ENCODE results near the gene PXYLP1. TPM values are rescaled to one million over a fixed set of nuclear protein-coding genes. Genes with fewer than 3 reads are reported as not detected.

The PXYLP1 gene
- total and polyA plus RNA-seq, 2 of the 8 experiments (the other 6 are each of a cell fraction or from before 2014, with no cell fraction given): 19.4 to 20.6 TPM

DNA sequence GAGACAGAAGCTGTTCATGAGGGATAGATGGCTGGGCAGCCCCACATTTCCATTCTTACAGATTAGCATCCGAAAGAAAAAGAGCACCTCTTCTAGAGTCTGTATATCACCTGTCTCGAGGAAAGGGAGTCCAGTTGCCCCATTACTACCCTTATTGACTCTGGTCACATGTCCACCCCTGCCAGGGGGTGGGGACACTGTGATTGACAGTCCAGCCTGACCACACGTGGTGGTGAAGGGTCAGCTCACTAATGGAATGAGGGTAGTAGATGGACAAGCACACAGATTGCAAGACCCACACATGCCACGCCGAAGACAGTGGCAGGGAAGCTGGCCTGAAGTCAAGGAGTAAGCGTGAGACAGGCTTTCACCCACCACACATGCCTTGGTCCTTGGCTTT, 45.8 kb downstream of the PXYLP1 start:
- Histone ChIP-seq H3K27me3 (replicated peaks in 1 of 4; ENCODE audit: control insufficient read depth in 3 of 4, extremely low read depth in 1 of 4, insufficient read depth in 3 of 4, low read length in 3 of 4) (no peaks in the 10 kb centered on the region), H3K79me2 (ENCODE audit: control insufficient read depth in 1 of 2, insufficient read depth in 2 of 2, low read length in 2 of 2) (no peaks in the 10 kb centered on the region), H3K23me2 (ENCODE audit: low read depth, low read length) (no peaks in the 10 kb centered on the region; the same call in 1 of the 2 replicates), H2AK5ac (ENCODE audit: low read depth, low read length) (no peak overlapping the region), H3K4me3 (ENCODE audit: extremely low read depth in 1 of 4, insufficient read depth in 2 of 4, low read depth in 3 of 4, low read length in 4 of 4) (no peak overlapping the region), H3K27ac (ENCODE audit: low read depth, low read length) (no peak overlapping the region), H2BK15ac (ENCODE audit: low read length) (no peak overlapping the region), H2BK20ac (ENCODE audit: low read length) (no peak overlapping the region), H2BK5ac (ENCODE audit: low read depth, low read length) (no peak overlapping the region), H4K5ac (ENCODE audit: insufficient read length, low read depth, low read length) (no peak overlapping the region), H4K91ac (replicated peaks; ENCODE audit: insufficient read length, low read length) (no peak overlapping the region), H3K4me1 (replicated peaks in 1 of 4; ENCODE audit: control insufficient read depth in 3 of 4, insufficient read depth in 4 of 4, low read length in 3 of 4) (no peaks in the 10 kb centered on the region), H3K23ac (ENCODE audit: insufficient read length) (no peak overlapping the region), H2BK12ac (ENCODE audit: low read depth, low read length) (no peak overlapping the region), H3K9ac (replicated peaks in 1 of 4; ENCODE audit: extremely low read depth in 1 of 4, low read depth in 3 of 4, low read length in 3 of 4) (no peak overlapping the region), H4K8ac (ENCODE audit: extremely low read depth, insufficient read depth, low read length) (no peak overlapping the region), H3K18ac (ENCODE audit: extremely low read depth, low read length) (no peak overlapping the region), H3K56ac (replicated peaks; ENCODE audit: insufficient read length, low read depth, low read length) (no peak overlapping the region), H3K4ac (replicated peaks; ENCODE audit: insufficient read length, low read depth, low read length) (no peak overlapping the region), H2AFZ (ENCODE audit: low read length) (no peak overlapping the region), H3K14ac (ENCODE audit: insufficient read length) (no peak overlapping the region), H3K4me2 (ENCODE audit: insufficient read depth in 1 of 2, low read depth in 2 of 2, low read length in 2 of 2) (no peak overlapping the region), H3K79me1 (ENCODE audit: low read depth, low read length) (no peaks in the 10 kb centered on the region), H3K9me3 (ENCODE audit: insufficient read depth in 2 of 2, low read depth in 1 of 2, low read length in 1 of 2) (no peaks in the 10 kb centered on the region), H3K36me3 (ENCODE audit: control insufficient read depth in 2 of 4, insufficient read depth in 4 of 4, low read length in 3 of 4) (peaks cover 0 to 5% (median 0%) of the 10 kb centered on the region in 4 experiments; a peak in 3 of 8 replicates), H2BK120ac (replicated peaks; ENCODE audit: low read depth, low read length) (no peak overlapping the region), H4K20me1 (replicated peaks in 1 of 2; ENCODE audit: control insufficient read depth in 1 of 2, insufficient read depth in 2 of 2, low read length in 2 of 2) (peaks cover 0 to 2% of the 10 kb centered on the region in 2 experiments)
- DNase-seq (ENCODE audit: low read depth in 1 of 2, low spot score in 2 of 2): no peak
- ChIA-PET CTCF (ENCODE audit: partially characterized antibody) (interaction anchor here (0.8 to 2.2 kb wide), 11 partner anchors 9 to 378 kb away, joined by 3 to 8 read pairs (median 4); partner anchors contain the start of gene PXYLP1), POLR2A (ENCODE audit: partially characterized antibody) (no interaction called here)
- no peak for FAIRE-seq
- WGBS, 2 experiments (ENCODE audit: extremely low coverage in 1 of 2, insufficient coverage in 1 of 2, insufficient read length in 1 of 2, insufficient replicate concordance in 2 of 2, low coverage in 1 of 2, low lambda C conversion rate in 2 of 2, missing lambda C conversion rate in 1 of 2): 64% methylated on average over 6 of the region's 6 CpGs; no CpG with 5 or more reads in 1 of the 2 experiments
- TF ChIP-seq, protein P1, sequence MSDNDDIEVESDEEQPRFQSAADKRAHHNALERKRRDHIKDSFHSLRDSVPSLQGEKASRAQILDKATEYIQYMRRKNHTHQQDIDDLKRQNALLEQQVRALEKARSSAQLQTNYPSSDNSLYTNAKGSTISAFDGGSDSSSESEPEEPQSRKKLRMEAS (IDR thresholded peaks at IDR 0.05): no peak
- TF ChIP-seq SUZ12 (IDR thresholded peaks at IDR 0.05; ENCODE audit: low read length): no peak
- no peak for TF ChIP-seq EZH2 (IDR thresholded peaks at IDR 0.05; ENCODE audit: low read depth, low read length, severe bottlenecking)
- TF ChIP-seq CHD2 (IDR thresholded peaks at IDR 0.05; ENCODE audit: low read length): no peak
- no peak for TF ChIP-seq KDM4A (IDR thresholded peaks at IDR 0.05; ENCODE audit: low read depth, low read length, severe bottlenecking)
- no peak for TF ChIP-seq BACH1 (IDR thresholded peaks at IDR 0.05; ENCODE audit: low read length)
- TF ChIP-seq, protein P2, sequence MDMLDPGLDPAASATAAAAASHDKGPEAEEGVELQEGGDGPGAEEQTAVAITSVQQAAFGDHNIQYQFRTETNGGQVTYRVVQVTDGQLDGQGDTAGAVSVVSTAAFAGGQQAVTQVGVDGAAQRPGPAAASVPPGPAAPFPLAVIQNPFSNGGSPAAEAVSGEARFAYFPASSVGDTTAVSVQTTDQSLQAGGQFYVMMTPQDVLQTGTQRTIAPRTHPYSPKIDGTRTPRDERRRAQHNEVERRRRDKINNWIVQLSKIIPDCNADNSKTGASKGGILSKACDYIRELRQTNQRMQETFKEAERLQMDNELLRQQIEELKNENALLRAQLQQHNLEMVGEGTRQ (IDR thresholded peaks at IDR 0.05; ENCODE audit: low read length): no peak
- TF ChIP-seq SIX5 (IDR thresholded peaks at IDR 0.05; ENCODE audit: low read depth, low read length): no peak
- TF ChIP-seq YY1 (IDR thresholded peaks at IDR 0.05; ENCODE audit: low read depth, low read length): no peak
- no peak for TF ChIP-seq NRF1 (IDR thresholded peaks at IDR 0.05; ENCODE audit: low read depth, low read length)
- no peak for TF ChIP-seq CEBPB (IDR thresholded peaks at IDR 0.05; ENCODE audit: low read depth, low read length)
- no peak for TF ChIP-seq RNF2 (IDR thresholded peaks at IDR 0.05; ENCODE audit: borderline replicate concordance, low read depth, low read length, missing control alignments, poor library complexity, severe bottlenecking)
- TF ChIP-seq SP2 (IDR thresholded peaks at IDR 0.05; ENCODE audit: low read length): no peak
- TF ChIP-seq BCL11A (IDR thresholded peaks at IDR 0.05; ENCODE audit: low read depth in 2 of 2, low read length in 2 of 2): no peak
